22Rv1 (cell line): ENCODE measurements around the gene GOLGA2.

ENCODE experiments used
- H3K27ac ChIP-seq: fragments of 450-650 bp; 2 replicates; pipeline ENCODE4 v1.5.1; 2017
- ZFX ChIP-seq: fragments of 450-650 bp; IDR thresholded peaks from 2 replicates; pipeline ENCODE4 v1.6.1; 2017; ENCODE audit warnings: antibody characterized with exemption, borderline replicate concordance
- TF ChIP-seq, protein P1 (sequence below): fragments of 450-650 bp; IDR thresholded peaks from 2 replicates; pipeline ENCODE4 v1.5.1; 2017; ENCODE audit warnings: mild to moderate bottlenecking

GOLGA2 gene

DNA sequence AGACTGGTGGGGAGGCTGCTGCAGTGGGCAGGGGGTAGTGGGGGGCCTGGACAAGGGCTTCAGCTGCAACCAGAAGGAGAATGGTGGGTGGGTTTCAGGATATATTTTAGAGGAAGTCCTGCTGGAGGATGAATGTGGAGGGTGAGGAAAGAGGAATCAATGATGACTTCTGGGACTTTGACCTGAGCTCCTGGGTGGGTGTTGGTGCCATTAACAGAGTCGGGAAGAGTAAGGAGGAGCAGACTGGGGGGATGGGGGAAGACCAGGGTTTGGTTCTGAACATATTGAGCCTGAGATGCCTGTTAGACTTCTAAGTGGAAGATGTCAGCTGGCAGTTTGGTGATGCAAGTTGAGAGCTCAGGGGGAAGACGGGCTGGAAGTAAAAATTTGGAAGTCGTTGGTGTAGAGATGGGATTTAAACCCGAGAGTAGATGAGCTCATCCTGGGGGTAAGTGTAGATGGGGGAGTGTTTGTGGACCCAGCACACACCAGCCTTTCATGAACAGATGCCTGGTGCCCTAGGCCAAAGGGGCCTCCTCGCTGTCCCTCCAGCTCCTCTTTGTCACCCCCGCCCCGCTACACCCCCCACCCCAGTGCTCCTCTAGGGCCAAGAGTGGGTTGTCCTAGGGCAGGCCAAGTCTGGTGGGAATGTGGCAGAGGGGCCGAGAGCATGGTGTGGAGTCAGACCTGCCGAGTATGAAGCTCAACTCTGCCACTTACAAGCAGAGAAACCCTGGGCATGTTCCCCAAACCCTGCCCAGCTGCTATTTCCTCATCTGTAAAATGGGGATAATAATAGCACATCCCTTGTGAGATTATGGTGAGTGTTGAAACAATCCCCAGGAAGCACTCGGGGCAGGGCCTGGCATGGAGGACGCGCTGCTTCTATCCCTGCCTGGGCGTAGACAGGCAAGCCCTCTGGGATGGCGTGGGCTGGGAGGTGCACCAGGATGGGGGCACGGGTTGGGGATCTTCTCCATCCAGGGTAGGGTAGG, 68.6 kb downstream of the GOLGA2 start:
- TF ChIP-seq, protein P1, sequence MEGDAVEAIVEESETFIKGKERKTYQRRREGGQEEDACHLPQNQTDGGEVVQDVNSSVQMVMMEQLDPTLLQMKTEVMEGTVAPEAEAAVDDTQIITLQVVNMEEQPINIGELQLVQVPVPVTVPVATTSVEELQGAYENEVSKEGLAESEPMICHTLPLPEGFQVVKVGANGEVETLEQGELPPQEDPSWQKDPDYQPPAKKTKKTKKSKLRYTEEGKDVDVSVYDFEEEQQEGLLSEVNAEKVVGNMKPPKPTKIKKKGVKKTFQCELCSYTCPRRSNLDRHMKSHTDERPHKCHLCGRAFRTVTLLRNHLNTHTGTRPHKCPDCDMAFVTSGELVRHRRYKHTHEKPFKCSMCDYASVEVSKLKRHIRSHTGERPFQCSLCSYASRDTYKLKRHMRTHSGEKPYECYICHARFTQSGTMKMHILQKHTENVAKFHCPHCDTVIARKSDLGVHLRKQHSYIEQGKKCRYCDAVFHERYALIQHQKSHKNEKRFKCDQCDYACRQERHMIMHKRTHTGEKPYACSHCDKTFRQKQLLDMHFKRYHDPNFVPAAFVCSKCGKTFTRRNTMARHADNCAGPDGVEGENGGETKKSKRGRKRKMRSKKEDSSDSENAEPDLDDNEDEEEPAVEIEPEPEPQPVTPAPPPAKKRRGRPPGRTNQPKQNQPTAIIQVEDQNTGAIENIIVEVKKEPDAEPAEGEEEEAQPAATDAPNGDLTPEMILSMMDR = no peak
- no peak for TF ChIP-seq ZFX
- no peak overlapping the region for H3K27ac ChIP-seq

DNA sequence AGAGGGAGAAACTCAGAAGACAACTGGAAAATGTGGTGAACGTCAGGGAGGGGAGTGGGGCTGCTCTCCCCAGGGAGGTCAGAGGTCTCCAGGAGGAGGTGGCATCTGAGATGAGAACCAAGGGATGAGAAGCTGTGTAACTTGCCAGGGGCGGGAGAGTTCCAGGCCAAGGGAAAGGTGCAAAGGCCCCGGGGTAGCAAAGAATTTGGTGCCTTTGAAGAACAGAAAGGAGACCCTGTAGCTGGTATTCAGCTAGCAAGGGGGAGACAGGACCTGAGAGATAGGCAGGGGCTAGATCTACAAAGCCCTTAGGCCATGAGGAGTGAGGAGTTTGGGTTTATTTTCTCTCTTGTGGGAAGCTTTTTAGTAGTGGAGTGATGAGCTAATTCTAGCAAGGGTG, 69.3 kb downstream of the GOLGA2 start:
- TF ChIP-seq, protein P1 = no peak
- TF ChIP-seq ZFX = no peak

More for the DNA sequence above, 69.3 kb downstream of the GOLGA2 start:
- no peak overlapping the region for H3K27ac ChIP-seq
